NK-92 (cell line): ENCODE data around the gene ABLIM2.

Source experiments
- DNase-seq: peaks from one replicate; lab custom pipeline; 2025; ENCODE audit not compliant: unreplicated experiment; lab: John Stamatoyannopoulos, UW

ABLIM2 gene

GRCh38 chr4:7967063-7967440, 191.6 kb downstream of the ABLIM2 start:
- DNase-seq, result no peak

- no peak for DNase-seq
Measured at GRCh38 chr4:7966281-7967062, 192.1 kb downstream of the ABLIM2 start.

- no peak for DNase-seq
Measured at GRCh38 chr4:7964890-7965662, 193.5 kb downstream of the ABLIM2 start.

GRCh38 chr4:7964459-7964858, 194.2 kb downstream of the ABLIM2 start:
- DNase-seq, result no peak

- no peak for DNase-seq
Measured at GRCh38 chr4:7963691-7964090, 194.9 kb downstream of the ABLIM2 start.

GRCh38 chr4:7962609-7963508, 195.8 kb downstream of the ABLIM2 start:
- no peak for DNase-seq

- DNase-seq, result no peak
Measured at GRCh38 chr4:7960790-7961655, 197.6 kb downstream of the ABLIM2 start.

GRCh38 chr4:7960017-7960789, 198.4 kb downstream of the ABLIM2 start:
- no peak for DNase-seq

GRCh38 chr4:7959078-7959477, 199.5 kb downstream of the ABLIM2 start:
- no peak for DNase-seq

- DNase-seq, result no peak
Measured at GRCh38 chr4:7956934-7957656, 201.5 kb downstream of the ABLIM2 start.

- DNase-seq, result no peak
Measured at GRCh38 chr4:7956270-7956808, 202.3 kb downstream of the ABLIM2 start.

GRCh38 chr4:7955393-7955792, 203.2 kb downstream of the ABLIM2 start:
- DNase-seq, result no peak

- no peak for DNase-seq
Measured at GRCh38 chr4:7952615-7953014, 206.0 kb downstream of the ABLIM2 start.

GRCh38 chr4:7950301-7951092, 208.1 kb downstream of the ABLIM2 start:
- DNase-seq, result no peak

- no peak for DNase-seq
Measured at GRCh38 chr4:7949759-7950158, 208.9 kb downstream of the ABLIM2 start.

- DNase-seq, result no peak
Measured at GRCh38 chr4:7947927-7948326, 210.7 kb downstream of the ABLIM2 start.

GRCh38 chr4:7945709-7946380, 212.8 kb downstream of the ABLIM2 start:
- no peak for DNase-seq
